SK-N-SH (cell line): ENCODE results near the gene TRIM4. TPM values are rescaled to one million over a fixed set of nuclear protein-coding genes. Genes with fewer than 3 reads are reported as not detected.
A peak's percentile ranks its signal among the peaks of the same experiment; 100 is the strongest.
"Not testable (repeated sequence)": the region's sequence is repeated elsewhere in the genome, so short reads cannot be mapped to it uniquely, and the experiment has no call there.

ENCODE experiments used
- CTCF ChIA-PET: fragments of 300-600, 350-600 bp; formaldehyde crosslinking; extraction: SDS; loops from one replicate; lab custom pipeline; 2021; lab: Yijun Ruan, JAX
- POLR2A ChIA-PET: fragments of 350-600 bp; sonication (Branson Sonifier 250); formaldehyde crosslinking; extraction: SDS; loops from one replicate; lab custom pipeline; 2020; ENCODE audit warnings: antibody characterized with exemption, inconsistent platforms; lab: Yijun Ruan, JAX
- DNase-seq: peaks from one replicate; pipeline ENCODE4 v3.0.0; 2012
- H2AFZ ChIP-seq: fragments of 200-600 bp; sonication (generic); 2 replicates; pipeline ENCODE4 v1.8.1; 2016; ENCODE audit warnings: antibody characterized with exemption, mild to moderate bottlenecking, low read depth
- H3F3A ChIP-seq: fragments of 200-600 bp; sonication (generic); replicated peaks from 2 replicates; pipeline ENCODE3; 2016; ENCODE audit warnings: antibody characterized with exemption, mild to moderate bottlenecking; ENCODE audit not compliant: insufficient read depth
- H3K27ac ChIP-seq, 2 experiments: fragments of 200-500 bp in 1 of 2; fragments of 200-600 bp in 1 of 2; sonication (Bioruptor generic) in 1 of 2; sonication (generic), shearing (Covaris generic) in 1 of 2; 2 replicates each; pipeline versions ENCODE4 v1.5.1 to v1.6.1; 2014 to 2016; ENCODE audit warnings: low read depth in 2 of 2, inconsistent platforms in 1 of 2, low read length in 1 of 2, mild to moderate bottlenecking in 1 of 2, mixed read lengths in 1 of 2
- H3K27me3 ChIP-seq: fragments of 200-600 bp; sonication (generic), shearing (Covaris generic); 2 replicates; pipeline ENCODE4 v1.6.1; 2016; ENCODE audit warnings: mixed run types; ENCODE audit not compliant: insufficient read depth
- H3K36me3 ChIP-seq, 2 experiments: fragments of 200-500 bp in 1 of 2; fragments of 200-600 bp in 1 of 2; sonication (Bioruptor generic) in 1 of 2; sonication (generic) in 1 of 2; replicated peaks in 1 of 2; 2 replicates each; pipeline versions ENCODE3 to v1.5.1; 2014 to 2016; ENCODE audit warnings: low read length in 1 of 2, mild to moderate bottlenecking in 1 of 2; ENCODE audit not compliant: insufficient read depth in 2 of 2, control insufficient read depth in 1 of 2
- H3K4me1 ChIP-seq, 2 experiments: fragments of 200-500 bp in 1 of 2; fragments of 200-600 bp in 1 of 2; sonication (Bioruptor generic) in 1 of 2; sonication (generic), shearing (Covaris generic) in 1 of 2; 2 replicates each; pipeline versions ENCODE4 v1.5.1 to v1.6.1; 2014 to 2016; ENCODE audit warnings: low read depth in 1 of 2, low read length in 1 of 2, mixed run types in 1 of 2; ENCODE audit not compliant: insufficient read depth in 2 of 2, control insufficient read depth in 1 of 2
- H3K4me2 ChIP-seq: fragments of 200-600 bp; sonication (generic), shearing (Covaris generic); 2 replicates; pipeline ENCODE4 v1.6.1; 2017; ENCODE audit warnings: mixed run types
- H3K4me3 ChIP-seq, 2 experiments: fragments of 200-500 bp in 1 of 2; fragments of 200-600 bp in 1 of 2; sonication (Bioruptor generic) in 1 of 2; sonication (generic), shearing (Covaris generic) in 1 of 2; 2 replicates each; pipeline versions ENCODE4 v1.5.1 to v1.8.1; 2014 to 2016; ENCODE audit warnings: low read depth in 2 of 2, inconsistent platforms in 1 of 2, low read length in 1 of 2, mild to moderate bottlenecking in 1 of 2, mixed read lengths in 1 of 2, moderate library complexity in 1 of 2
- H3K79me2 ChIP-seq: fragments of 200-600 bp; sonication (generic); 2 replicates; pipeline ENCODE4 v1.8.1; 2017; ENCODE audit warnings: mild to moderate bottlenecking; ENCODE audit not compliant: insufficient read depth
- H3K9ac ChIP-seq: fragments of 200-600 bp; sonication (generic); 2 replicates; pipeline ENCODE4 v1.6.1; 2017; ENCODE audit warnings: mixed run types
- H3K9me2 ChIP-seq: fragments of 200-600 bp; sonication (generic); 2 replicates; pipeline ENCODE4 v1.6.1; 2017; ENCODE audit warnings: mixed run types
- H3K9me3 ChIP-seq: fragments of 200-600 bp; sonication (generic); 2 replicates; pipeline ENCODE4 v1.6.1; 2017; ENCODE audit warnings: mixed run types, mild to moderate bottlenecking, moderate library complexity
- H4K20me1 ChIP-seq: fragments of 200-600 bp; sonication (generic); 2 replicates; pipeline ENCODE4 v1.6.1; 2017; ENCODE audit warnings: mild to moderate bottlenecking, mixed run types; ENCODE audit not compliant: insufficient read depth
- CTCF ChIP-seq: fragments of 200-600 bp; sonication (generic); IDR thresholded peaks from 2 replicates; pipeline ENCODE4 v1.6.1; 2017; ENCODE audit warnings: antibody characterized with exemption, mild to moderate bottlenecking, moderate library complexity
- POLR2AphosphoS5 ChIP-seq: IDR thresholded peaks from 2 replicates; pipeline ENCODE4 v1.6.1; 2012; ENCODE audit warnings: low read depth, low read length
- RAD21 ChIP-seq: IDR thresholded peaks from 2 replicates; pipeline ENCODE4 v1.6.1; 2012; ENCODE audit warnings: mild to moderate bottlenecking, low read length
- SMC3 ChIP-seq: IDR thresholded peaks from 2 replicates; pipeline ENCODE4 v1.6.1; 2012; ENCODE audit warnings: low read depth, low read length, improper control_type of control experiment
- TAF1 ChIP-seq: IDR thresholded peaks from 2 replicates; pipeline ENCODE4 v1.6.1; 2012; ENCODE audit warnings: low read depth, mild to moderate bottlenecking, low read length, moderate library complexity, borderline replicate concordance
- USF1 ChIP-seq: IDR thresholded peaks from 2 replicates; pipeline ENCODE4 v1.4.0; 2012; ENCODE audit warnings: low read depth, borderline replicate concordance
- ZBTB33 ChIP-seq: IDR thresholded peaks from 2 replicates; pipeline ENCODE4 v1.4.0; 2012; ENCODE audit warnings: low read depth, borderline replicate concordance
- WGBS: methylation state at CpG from one replicate; pipeline ENCODE4 v1.1.6; 2017; ENCODE audit warnings: low lambda C conversion rate; 5-methylcytosine and 5-hydroxymethylcytosine counted together
- polyA plus RNA-seq, 3 experiments: library from polyadenylated mRNA; depleted of rRNA; stranded (reverse); fragments of >200 nt; gene quantifications; 2 replicates each; pipeline ENCODE4 v1.2.3, GENCODE V29; 2012

Gene TRIM4
- polyA plus RNA-seq, 1 of the 3 experiments (the other 2 are of a cell fraction) = 6.6 TPM

GRCh38 chr7:99950819-99951218 lies 31.5 kb upstream of the TRIM4 start:
- H3K27ac ChIP-seq, H3K4me3 ChIP-seq, H3K4me2 ChIP-seq, H3K9me3 ChIP-seq, H3K36me3 ChIP-seq, H3K9ac ChIP-seq, H3K79me2 ChIP-seq, H3K9me2 ChIP-seq, H3F3A ChIP-seq, DNase-seq, H2AFZ ChIP-seq, H3K4me1 ChIP-seq, POLR2A ChIA-PET, H4K20me1 ChIP-seq: not testable (repeated sequence)
- peaks cover 36% of the 10 kb centered on the region; the same call in 1 of the 2 replicates for H3K27me3 ChIP-seq
- WGBS = 46% methylated on average over 6 of the region's 6 CpGs
- CTCF ChIA-PET = interaction anchor here (1.3 to 4.7 kb wide), 4 partner anchors 22 to 37 kb away, joined by 3 to 27 read pairs (median 13); partner anchors contain the start of genes GJC3 and TRIM4

GRCh38 chr7:99949645-99950228 lies 30.4 kb upstream of the TRIM4 start:
- no peak overlapping the region for H2AFZ ChIP-seq
- H3K27me3 ChIP-seq = peaks cover 26% of the 10 kb centered on the region; the same call in 1 of the 2 replicates
- 7% methylated on average over 3 of the region's 3 CpGs for WGBS
- ChIA-PET CTCF (interaction anchor here (0.9 to 4.7 kb wide), 9 partner anchors 11 to 268 kb away, joined by 3 to 27 read pairs (median 5); partner anchors contain the start of genes GJC3 and TRIM4), POLR2A (no interaction called here)
- H3F3A ChIP-seq = no peaks in the 10 kb centered on the region
- H3K9me2 ChIP-seq = no peaks in the 10 kb centered on the region
- DNase-seq = no peak
- no peak overlapping the region for H3K4me3 ChIP-seq
- no peaks in the 10 kb centered on the region for H3K36me3 ChIP-seq
- H3K79me2 ChIP-seq = no peaks in the 10 kb centered on the region
- H3K4me2 ChIP-seq = no peak overlapping the region
- no peak overlapping the region for H3K9ac ChIP-seq
- no peak for TF ChIP-seq ZBTB33
- TF ChIP-seq TAF1 = no peak
- no peak for TF ChIP-seq POLR2AphosphoS5
- TF ChIP-seq SMC3 = peak; percentile 47
- no peak for TF ChIP-seq USF1
- TF ChIP-seq RAD21 = peak; percentile 52
- peak; percentile 57 for TF ChIP-seq CTCF
- H4K20me1 ChIP-seq = no peaks in the 10 kb centered on the region
- H3K27ac ChIP-seq = no peak overlapping the region
- H3K4me1 ChIP-seq = no peaks in the 10 kb centered on the region
- no peaks in the 10 kb centered on the region for H3K9me3 ChIP-seq
